CD4-positive, CD25-positive, alpha-beta regulatory T cell (primary cell): ENCODE results near the gene LMAN1L. TPM values are rescaled to one million over a fixed set of nuclear protein-coding genes. Genes with fewer than 3 reads are reported as not detected.

ENCODE experiments used
- ATAC-seq, 2 donors: fragments of 150-1000 bp; cut with Tn5 transposase; one replicate each; pipeline ENCODE4 v1.10.0; 2021; ENCODE audit warnings: low read depth in 2 of 2, moderate number of reproducible peaks in 2 of 2, moderate library complexity in 1 of 2
- DNase-seq, 3 donors: peaks; one replicate each; pipeline versions ENCODE4 v3.0.0 to v3.0.0-alpha.2; 2012 to 2022; ENCODE audit warnings: mixed read lengths in 1 of 3
- H3K27ac ChIP-seq: one replicate; pipeline ENCODE4 v1.7.0; 2013; ENCODE audit warnings: mild to moderate bottlenecking, low read length; ENCODE audit not compliant: insufficient read depth, poor library complexity, severe bottlenecking
- H3K27me3 ChIP-seq: one replicate; pipeline ENCODE4 v1.7.0; 2013; ENCODE audit warnings: low read length; ENCODE audit not compliant: control insufficient read depth, insufficient read depth
- H3K36me3 ChIP-seq: one replicate; pipeline ENCODE4 v1.7.0; 2013; ENCODE audit warnings: mild to moderate bottlenecking, low read length, moderate library complexity; ENCODE audit not compliant: control insufficient read depth, insufficient read depth
- H3K4me1 ChIP-seq: 2 replicates; pipeline ENCODE4 v1.7.0; 2013; ENCODE audit warnings: mild to moderate bottlenecking, low read length; ENCODE audit not compliant: insufficient read depth, control insufficient read depth, poor library complexity, severe bottlenecking
- H3K4me3 ChIP-seq: one replicate; pipeline ENCODE4 v1.7.0; 2013; ENCODE audit warnings: low read depth, mild to moderate bottlenecking, low read length, moderate library complexity
- H3K9me3 ChIP-seq, 2 experiments: 1 replicate in 1 of 2; 2 replicates in 1 of 2; pipeline ENCODE4 v1.7.0; 2013; ENCODE audit warnings: low read length in 2 of 2, mild to moderate bottlenecking in 1 of 2, moderate library complexity in 1 of 2; ENCODE audit not compliant: control insufficient read depth in 2 of 2
- H3K27ac Mint-ChIP-seq, 3 donors: one replicate each; pipeline ENCODE4 v1.8.0; 2020 to 2022; ENCODE audit warnings: mild to moderate bottlenecking in 3 of 3, mixed read lengths in 3 of 3, moderate library complexity in 2 of 3
- H3K27me3 Mint-ChIP-seq: one replicate; pipeline ENCODE4 v1.8.0; 2022; ENCODE audit warnings: mild to moderate bottlenecking, mixed read lengths
- H3K36me3 Mint-ChIP-seq: one replicate; pipeline ENCODE4 v1.8.0; 2020; ENCODE audit warnings: mixed read lengths
- H3K4me1 Mint-ChIP-seq, 4 donors: one replicate each; pipeline ENCODE4 v1.8.0; 2020 to 2022; ENCODE audit warnings: mixed read lengths in 4 of 4, mild to moderate bottlenecking in 1 of 4
- H3K4me3 Mint-ChIP-seq, 4 donors: one replicate each; pipeline ENCODE4 v1.8.0; 2020 to 2022; ENCODE audit warnings: mild to moderate bottlenecking in 4 of 4, mixed read lengths in 4 of 4, moderate library complexity in 3 of 4
- H3K9me3 Mint-ChIP-seq, 7 donors: one replicate each; pipeline ENCODE4 v1.8.0; 2020 to 2022; ENCODE audit warnings: mixed read lengths in 7 of 7, mild to moderate bottlenecking in 3 of 7, moderate library complexity in 2 of 7
- polyA plus RNA-seq, 4 donors: library from polyadenylated mRNA; unstranded; fragments of 300-500 nt; fragmentation: Illumina TruSeq; gene quantifications; one replicate each; pipeline ENCODE4 v1.2.3, GENCODE V29; 2021
- total RNA-seq: library from RNA; stranded (reverse); gene quantifications from one replicate; pipeline ENCODE4 v1.2.3, GENCODE V29; 2022

Gene LMAN1L
- total and polyA plus RNA-seq, 5 donors from 2014 or later: not detected

- peak overlapping the region; percentile 54 for H3K4me3 ChIP-seq
Observed at GRCh38 chr15:74793135-74794028, 19.3 kb upstream of the LMAN1L start.

DNA sequence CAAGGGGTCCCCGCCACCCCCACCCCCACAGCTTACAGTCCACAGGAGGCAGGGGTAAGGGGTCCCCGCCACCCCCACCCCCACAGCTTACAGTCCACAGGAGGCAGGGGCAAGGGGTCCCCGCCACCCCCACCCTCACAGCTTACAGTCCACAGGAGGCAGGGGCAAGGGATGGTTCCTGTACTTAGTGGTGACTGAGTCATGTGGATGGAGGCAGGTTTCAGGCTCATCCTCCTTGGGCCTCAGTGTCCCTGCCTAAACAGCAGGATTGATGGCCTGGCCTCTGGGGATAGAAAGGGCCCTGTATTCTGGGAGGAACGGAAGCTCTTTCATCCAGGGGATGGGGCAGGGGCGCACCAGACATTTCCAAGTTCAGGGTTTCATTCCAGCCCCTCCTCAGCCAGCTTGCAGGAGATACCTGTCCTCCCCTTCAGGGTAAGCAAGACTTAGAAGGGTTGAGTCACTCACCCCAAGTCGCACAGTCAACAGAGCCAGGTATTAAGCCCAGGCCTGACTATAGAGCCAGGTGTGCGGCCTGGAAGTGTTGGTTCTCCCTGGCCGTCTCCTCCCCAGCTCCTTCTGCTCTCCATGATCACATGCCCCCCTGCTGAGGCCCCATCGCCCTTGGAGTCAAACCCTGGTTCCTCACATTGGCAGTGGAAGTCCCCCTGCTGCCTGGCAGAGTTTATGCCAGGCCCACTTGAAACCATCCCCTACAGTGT lies 18.2 kb upstream of the LMAN1L start:
- Mint-ChIP-seq H3K27ac (peak overlapping the region; percentile 80 to 95 (median 93)), H3K27me3 (no peaks in the 10 kb centered on the region), H3K9me3 (peaks cover 0 to 1% (median 0%) of the 10 kb centered on the region in 7 donors), H3K4me1 (peaks cover 29 to 93% (median 61%) of the 10 kb centered on the region in 4 donors), H3K36me3 (peaks cover 20% of the 10 kb centered on the region), H3K4me3 (peak overlapping the region; percentile 66 to 90 (median 86))
- ATAC-seq (no peak), DNase-seq (no peak)
- Histone ChIP-seq H3K4me1 (peaks cover 100% of the 10 kb centered on the region), H3K27ac (peak overlapping the region; percentile 95), H3K36me3 (peaks cover 17% of the 10 kb centered on the region), H3K9me3 (no peaks in the 10 kb centered on the region), H3K4me3 (peak overlapping the region; percentile 7), H3K27me3 (no peaks in the 10 kb centered on the region)

More at GRCh38 chr15:74793135-74794028, 19.3 kb upstream of the LMAN1L start:
- Mint-ChIP-seq H3K4me3 (peak overlapping the region; percentile 75 to 98 (median 92)), H3K4me1 (peaks cover 29 to 93% (median 65%) of the 10 kb centered on the region in 4 donors), H3K9me3 (peaks cover 0 to 1% (median 0%) of the 10 kb centered on the region in 7 donors), H3K27me3 (no peaks in the 10 kb centered on the region), H3K27ac (peak overlapping the region; percentile 92 to 96 (median 95)), H3K36me3 (peaks cover 20% of the 10 kb centered on the region)
- Histone ChIP-seq H3K27me3 (no peaks in the 10 kb centered on the region), H3K9me3 (no peaks in the 10 kb centered on the region), H3K27ac (peak overlapping the region; percentile 95), H3K4me1 (peaks cover 100% of the 10 kb centered on the region), H3K36me3 (peaks cover 7% of the 10 kb centered on the region)
- DNase-seq (peak; percentile 68 to 78 (median 76)), ATAC-seq (peak; percentile 44 to 48)

GRCh38 chr15:74794970-74795349 lies 17.7 kb upstream of the LMAN1L start:
- peaks cover 100% of the 10 kb centered on the region for H3K4me1 ChIP-seq
- peaks cover 29 to 93% (median 59%) of the 10 kb centered on the region in 4 donors for H3K4me1 Mint-ChIP-seq
- no peaks in the 10 kb centered on the region for H3K27me3 Mint-ChIP-seq
- peaks cover 22% of the 10 kb centered on the region for H3K36me3 ChIP-seq
- ATAC-seq (no peak), DNase-seq (no peak)
- peak overlapping the region; percentile 66 to 90 (median 86) for H3K4me3 Mint-ChIP-seq
- H3K9me3 Mint-ChIP-seq: peaks cover 0 to 1% (median 0%) of the 10 kb centered on the region in 7 donors
- no peaks in the 10 kb centered on the region for H3K9me3 ChIP-seq
- H3K27ac Mint-ChIP-seq: peak overlapping the region; percentile 80 to 95 (median 93)
- H3K27me3 ChIP-seq: no peaks in the 10 kb centered on the region
- no peak overlapping the region for H3K4me3 ChIP-seq
- peak overlapping the region; percentile 95 for H3K27ac ChIP-seq
- H3K36me3 Mint-ChIP-seq: peaks cover 21% of the 10 kb centered on the region

DNA sequence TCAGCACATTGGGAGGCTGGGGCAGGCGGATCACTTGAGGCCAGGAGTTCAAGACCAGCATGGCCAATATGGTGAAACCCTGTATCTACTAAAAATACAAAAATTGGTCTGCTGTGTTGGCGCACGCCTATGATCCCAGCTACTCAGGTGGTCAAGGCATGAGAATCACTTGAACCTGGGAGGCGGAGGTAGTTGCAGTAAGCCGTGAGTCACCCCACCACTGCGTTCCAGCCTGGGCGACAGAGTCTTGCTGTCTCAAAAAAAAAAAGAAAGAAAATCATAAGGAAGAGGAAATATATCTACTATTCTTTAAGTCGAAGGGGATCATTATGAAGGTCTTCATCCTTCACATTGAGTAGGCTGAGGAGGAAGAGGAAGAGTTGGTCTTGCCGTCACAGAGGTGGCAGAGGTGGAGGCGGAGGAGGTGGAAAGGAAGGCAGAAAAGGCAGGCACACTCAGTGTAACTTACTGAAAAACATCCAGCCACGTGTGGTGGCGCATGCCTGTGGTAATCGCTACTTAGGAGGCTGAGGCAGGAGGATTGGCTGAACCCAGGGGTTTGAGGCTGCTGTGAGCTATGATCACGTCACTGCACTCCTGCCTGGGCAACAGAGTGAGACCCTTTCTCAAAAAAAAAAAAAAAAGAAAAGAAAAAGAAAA lies 16.5 kb upstream of the LMAN1L start:
- ATAC-seq: peak; percentile 28 to 35
- Histone ChIP-seq H3K36me3 (peaks cover 33% of the 10 kb centered on the region), H3K27me3 (no peaks in the 10 kb centered on the region), H3K27ac (peak overlapping the region; percentile 95), H3K4me3 (peak overlapping the region; percentile 41), H3K4me1 (peaks cover 95% of the 10 kb centered on the region), H3K9me3 (no peaks in the 10 kb centered on the region)
- Mint-ChIP-seq H3K4me3 (peak overlapping the region; percentile 64 to 85 (median 73)), H3K27me3 (no peaks in the 10 kb centered on the region), H3K9me3 (peaks cover 0 to 1% (median 0%) of the 10 kb centered on the region in 7 donors), H3K36me3 (peaks cover 26% of the 10 kb centered on the region), H3K4me1 (peaks cover 27 to 88% (median 57%) of the 10 kb centered on the region in 4 donors), H3K27ac (peak overlapping the region; percentile 80 to 97 (median 88))
- DNase-seq: peak in 2 of 3 donors; percentile 46 to 81

DNA sequence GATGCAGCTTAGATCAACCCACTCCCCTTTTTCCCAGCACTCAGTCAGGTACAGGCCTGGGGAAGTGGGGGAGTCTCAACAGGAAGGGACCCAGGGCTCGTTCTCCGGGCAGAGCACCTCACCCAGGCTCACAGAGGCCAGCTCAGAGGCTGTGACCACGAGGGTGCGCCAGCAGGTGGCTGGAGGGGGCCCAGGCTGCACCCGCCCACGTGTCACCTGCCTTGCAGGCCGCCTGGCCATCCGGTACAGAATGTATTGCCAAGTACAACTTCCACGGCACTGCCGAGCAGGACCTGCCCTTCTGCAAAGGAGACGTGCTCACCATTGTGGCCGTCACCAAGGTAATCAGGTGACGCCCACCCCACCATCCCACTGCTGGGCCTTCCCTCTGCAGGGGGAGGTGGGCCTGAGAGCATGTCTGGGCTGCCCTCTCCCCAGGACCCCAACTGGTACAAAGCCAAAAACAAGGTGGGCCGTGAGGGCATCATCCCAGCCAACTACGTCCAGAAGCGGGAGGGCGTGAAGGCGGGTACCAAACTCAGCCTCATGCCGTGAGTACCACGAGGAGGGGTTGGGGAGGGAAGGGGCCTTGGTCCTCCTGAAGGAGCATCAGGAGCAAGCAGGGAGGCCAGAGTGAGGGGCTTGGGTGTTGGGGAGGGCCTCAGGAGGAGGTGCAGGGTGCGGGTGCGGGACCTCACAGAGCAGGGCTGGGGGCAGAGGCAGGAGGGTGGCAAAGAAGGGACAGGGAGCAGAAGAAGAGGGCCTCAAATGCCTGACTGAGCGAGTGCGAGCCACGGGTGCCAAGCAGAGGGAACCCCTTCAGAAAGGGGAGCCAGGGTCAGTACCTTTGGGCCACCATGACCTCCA lies 14.0 kb upstream of the LMAN1L start:
- Histone ChIP-seq H3K36me3 (peaks cover 58% of the 10 kb centered on the region), H3K4me1 (peaks cover 70% of the 10 kb centered on the region), H3K27ac (peak overlapping the region; percentile 95), H3K27me3 (no peaks in the 10 kb centered on the region), H3K9me3 (no peaks in the 10 kb centered on the region), H3K4me3 (no peak overlapping the region)
- peaks cover 17 to 67% (median 38%) of the 10 kb centered on the region in 4 donors for H3K4me1 Mint-ChIP-seq
- peaks cover 19% of the 10 kb centered on the region for H3K36me3 Mint-ChIP-seq
- peak overlapping the region in 3 of 4 donors; percentile 18 to 56 (median 46) for H3K4me3 Mint-ChIP-seq
- H3K27ac Mint-ChIP-seq: peak overlapping the region; percentile 84 to 91 (median 87)
- H3K9me3 Mint-ChIP-seq: peaks cover 0 to 1% (median 0%) of the 10 kb centered on the region in 7 donors
- H3K27me3 Mint-ChIP-seq: no peaks in the 10 kb centered on the region
- no peak for DNase-seq
- ATAC-seq: no peak

- peak overlapping the region in 3 of 4 donors; percentile 31 to 73 (median 62) for H3K4me3 Mint-ChIP-seq
- Histone ChIP-seq H3K27me3 (no peaks in the 10 kb centered on the region), H3K27ac (peak overlapping the region; percentile 95), H3K9me3 (no peaks in the 10 kb centered on the region), H3K4me3 (no peak overlapping the region), H3K4me1 (peaks cover 63% of the 10 kb centered on the region), H3K36me3 (peaks cover 62% of the 10 kb centered on the region)
- peaks cover 24% of the 10 kb centered on the region for H3K36me3 Mint-ChIP-seq
- peak in 1 of 3 donors; percentile 54 for DNase-seq
- peak overlapping the region in 2 of 3 donors; percentile 79 to 90 for H3K27ac Mint-ChIP-seq
- no peaks in the 10 kb centered on the region for H3K27me3 Mint-ChIP-seq
- H3K9me3 Mint-ChIP-seq: peaks cover 0 to 1% (median 0%) of the 10 kb centered on the region in 7 donors
- peaks cover 22 to 65% (median 37%) of the 10 kb centered on the region in 4 donors for H3K4me1 Mint-ChIP-seq
- peak in 1 of 2 donors; percentile 6 for ATAC-seq
Observed at GRCh38 chr15:74799255-74799855, 13.3 kb upstream of the LMAN1L start.
